ENCODE results near the gene CCL7. TPM values are rescaled to one million over a fixed set of nuclear protein-coding genes. Genes with fewer than 3 reads are reported as not detected.
A peak's percentile ranks its signal among the peaks of the same experiment; 100 is the strongest.

CCL7 gene
- total RNA-seq, 4 donors from 2014 or later, result not detected

- WGBS, 2 donors (ENCODE audit: low coverage in 1 of 2), result 67 to 73% methylated on average over 5 of the region's 5 CpGs
- TF ChIP-seq EP300 (IDR thresholded peaks at IDR 0.05; ENCODE audit: low read depth), result no peak
- no peak for TF ChIP-seq POLR2A (IDR thresholded peaks at IDR 0.05)
- no peak for TF ChIP-seq POLR2AphosphoS5 (IDR thresholded peaks at IDR 0.05)
- TF ChIP-seq, protein P1, sequence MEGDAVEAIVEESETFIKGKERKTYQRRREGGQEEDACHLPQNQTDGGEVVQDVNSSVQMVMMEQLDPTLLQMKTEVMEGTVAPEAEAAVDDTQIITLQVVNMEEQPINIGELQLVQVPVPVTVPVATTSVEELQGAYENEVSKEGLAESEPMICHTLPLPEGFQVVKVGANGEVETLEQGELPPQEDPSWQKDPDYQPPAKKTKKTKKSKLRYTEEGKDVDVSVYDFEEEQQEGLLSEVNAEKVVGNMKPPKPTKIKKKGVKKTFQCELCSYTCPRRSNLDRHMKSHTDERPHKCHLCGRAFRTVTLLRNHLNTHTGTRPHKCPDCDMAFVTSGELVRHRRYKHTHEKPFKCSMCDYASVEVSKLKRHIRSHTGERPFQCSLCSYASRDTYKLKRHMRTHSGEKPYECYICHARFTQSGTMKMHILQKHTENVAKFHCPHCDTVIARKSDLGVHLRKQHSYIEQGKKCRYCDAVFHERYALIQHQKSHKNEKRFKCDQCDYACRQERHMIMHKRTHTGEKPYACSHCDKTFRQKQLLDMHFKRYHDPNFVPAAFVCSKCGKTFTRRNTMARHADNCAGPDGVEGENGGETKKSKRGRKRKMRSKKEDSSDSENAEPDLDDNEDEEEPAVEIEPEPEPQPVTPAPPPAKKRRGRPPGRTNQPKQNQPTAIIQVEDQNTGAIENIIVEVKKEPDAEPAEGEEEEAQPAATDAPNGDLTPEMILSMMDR (IDR thresholded peaks at IDR 0.05), result no peak
- no peak for DNase-seq
- in situ Hi-C loops (cut with MboI; ENCODE audit: low pct_ligation_motif_present in 1 of 4, low pct_unique_long_range_greater_than_20kb in 1 of 4, low sequenced_read_pairs in 3 of 4) (no loop called here), intact Hi-C loops (cut with DNase I; ENCODE audit: low total_unique reads) (no loop called here)
- H3K27ac ChIP-seq, result no peak overlapping the region
- no peaks in the 10 kb centered on the region for H3K4me1 ChIP-seq
- no peaks in the 10 kb centered on the region for H3K9me3 ChIP-seq
- no peaks in the 10 kb centered on the region for H3K36me3 ChIP-seq
- no peaks in the 10 kb centered on the region for H3K27me3 ChIP-seq
- no peak overlapping the region for H3K4me3 ChIP-seq
Measured at GRCh38 chr17:34261568-34262337, 8.3 kb upstream of the CCL7 start.

DNA sequence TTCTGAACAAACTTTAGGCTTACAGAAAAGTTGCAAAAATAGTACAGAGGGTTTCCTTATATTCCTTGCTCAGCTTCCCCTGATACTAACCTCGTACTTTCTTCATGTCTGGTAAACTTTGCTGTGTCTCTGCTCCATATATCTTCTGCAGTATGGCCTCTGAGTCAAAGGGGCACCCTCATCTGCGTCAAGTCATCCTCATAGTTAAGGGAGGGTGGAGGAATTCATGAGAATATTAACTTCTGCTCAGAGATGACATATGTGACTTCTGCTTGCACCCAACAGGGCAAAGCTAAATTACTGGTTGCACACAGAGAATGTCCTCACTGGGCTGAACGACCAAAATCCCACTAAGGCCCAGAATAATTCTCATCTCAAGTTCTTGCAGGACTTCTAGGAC lies 4.3 kb upstream of the CCL7 start:
- 31 to 43% methylated on average over 2 to 3 of the region's 3 CpGs for WGBS, 2 donors (ENCODE audit: low coverage in 1 of 2)
- Histone ChIP-seq H3K27me3 (no peaks in the 10 kb centered on the region), H3K9me3 (no peaks in the 10 kb centered on the region), H3K36me3 (no peaks in the 10 kb centered on the region), H3K4me3 (no peak overlapping the region), H3K27ac (no peak overlapping the region), H3K4me1 (no peaks in the 10 kb centered on the region)
- in situ Hi-C loops (cut with MboI; ENCODE audit: low pct_ligation_motif_present in 1 of 4, low pct_unique_long_range_greater_than_20kb in 1 of 4, low sequenced_read_pairs in 3 of 4), result no loop called here
- TF ChIP-seq POLR2AphosphoS5 (IDR thresholded peaks at IDR 0.05), result no peak
- no peak for TF ChIP-seq POLR2A (IDR thresholded peaks at IDR 0.05)
- no peak for TF ChIP-seq EP300 (IDR thresholded peaks at IDR 0.05; ENCODE audit: low read depth)
- TF ChIP-seq, protein P1 (IDR thresholded peaks at IDR 0.05), result no peak
- intact Hi-C loops (cut with DNase I; ENCODE audit: low total_unique reads), result no loop called here
- no peak for DNase-seq

DNA sequence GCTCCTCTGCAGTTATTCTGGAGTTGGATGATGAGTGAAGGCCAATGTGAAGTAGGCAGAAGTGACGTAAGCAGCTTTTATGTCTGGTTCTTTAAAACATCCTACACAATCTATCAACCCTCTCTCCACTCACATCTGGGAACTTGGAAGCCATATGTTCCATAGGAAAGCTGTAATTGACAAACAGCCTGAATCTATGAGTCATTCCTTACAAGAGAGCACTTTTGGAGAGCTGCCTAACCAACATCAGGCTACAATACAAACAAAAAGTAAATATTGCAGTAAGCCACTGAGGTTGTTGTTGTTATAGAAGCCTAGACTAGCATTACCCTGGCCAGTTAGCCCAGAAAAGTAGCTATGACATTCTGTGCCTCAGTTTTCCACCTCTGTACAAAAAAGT lies 5.9 kb downstream of the CCL7 start:
- Histone ChIP-seq H3K27ac (no peak overlapping the region), H3K4me3 (no peak overlapping the region), H3K4me1 (no peaks in the 10 kb centered on the region), H3K27me3 (no peaks in the 10 kb centered on the region), H3K36me3 (no peaks in the 10 kb centered on the region), H3K9me3 (no peaks in the 10 kb centered on the region)
- WGBS, 2 donors (ENCODE audit: low coverage in 1 of 2), result 0 to 23% methylated on average over 1 of the region's 1 CpG
- in situ Hi-C loops (cut with MboI; ENCODE audit: low pct_ligation_motif_present in 1 of 4, low pct_unique_long_range_greater_than_20kb in 1 of 4, low sequenced_read_pairs in 3 of 4) (no loop called here), intact Hi-C loops (cut with DNase I; ENCODE audit: low total_unique reads) (no loop called here)
- no peak for TF ChIP-seq EP300 (IDR thresholded peaks at IDR 0.05; ENCODE audit: low read depth)
- TF ChIP-seq, protein P1 (IDR thresholded peaks at IDR 0.05), result no peak
- TF ChIP-seq POLR2AphosphoS5 (IDR thresholded peaks at IDR 0.05), result peak in 1 of 3 donors; percentile 7
- TF ChIP-seq POLR2A (IDR thresholded peaks at IDR 0.05), result no peak
- DNase-seq, result no peak

DNA sequence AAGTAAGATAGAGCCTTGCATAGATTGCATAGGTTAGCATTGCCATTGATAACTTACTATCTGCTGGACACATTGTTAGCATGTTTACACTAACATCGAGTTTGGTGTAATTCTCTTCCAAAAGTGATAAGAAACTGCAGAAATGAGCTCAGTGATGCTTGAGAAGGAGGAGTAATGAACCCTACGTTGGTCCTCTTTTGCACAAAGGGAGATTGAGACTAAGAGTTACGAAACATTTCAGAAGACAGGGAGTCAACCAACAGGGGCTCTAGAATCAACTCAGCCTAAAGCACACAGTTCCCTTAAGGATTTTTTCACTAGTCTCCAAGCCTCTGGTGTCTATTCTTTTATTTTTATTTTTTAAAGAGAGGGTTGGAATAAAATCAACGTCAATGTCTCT lies 6.8 kb downstream of the CCL7 start:
- H3K27ac ChIP-seq, result no peak overlapping the region
- no peaks in the 10 kb centered on the region for H3K27me3 ChIP-seq
- H3K9me3 ChIP-seq, result no peaks in the 10 kb centered on the region
- no peak for DNase-seq
- 38 to 53% methylated on average over 3 to 4 of the region's 4 CpGs for WGBS, 2 donors (ENCODE audit: low coverage in 1 of 2)
- intact Hi-C loops (cut with DNase I; ENCODE audit: low total_unique reads) (no loop called here), in situ Hi-C loops (cut with MboI; ENCODE audit: low pct_ligation_motif_present in 1 of 4, low pct_unique_long_range_greater_than_20kb in 1 of 4, low sequenced_read_pairs in 3 of 4) (no loop called here)
- no peak overlapping the region for H3K4me3 ChIP-seq
- TF ChIP-seq POLR2AphosphoS5 (IDR thresholded peaks at IDR 0.05) (no peak), POLR2A (IDR thresholded peaks at IDR 0.05) (no peak), EP300 (IDR thresholded peaks at IDR 0.05; ENCODE audit: low read depth) (no peak)
- TF ChIP-seq, protein P1 (IDR thresholded peaks at IDR 0.05), result no peak
- no peaks in the 10 kb centered on the region for H3K36me3 ChIP-seq
- H3K4me1 ChIP-seq, result no peaks in the 10 kb centered on the region

Data from transverse colon (tissue), 4 donors.